GM13976 (cell line): Measurements from ENCODE around the gene VWA5A.
A peak's percentile ranks its signal among the peaks of the same experiment; 100 is the strongest.

ENCODE experiments used
- DNase-seq: peaks from one replicate; pipeline ENCODE4 v3.0.0; 2012; ENCODE audit warnings: low spot score
- CTCF ChIP-seq: IDR thresholded peaks from 2 replicates; pipeline ENCODE4 v1.5.1; 2012; ENCODE audit warnings: borderline replicate concordance, mild to moderate bottlenecking; ENCODE audit not compliant: insufficient read depth; ENCODE audit errors: extremely low read depth, missing control alignments, control extremely low read depth
- in situ Hi-C: fragments of 300-500 bp; cut with MboI; formaldehyde crosslinking; loops from one replicate; pipeline ENCODE4 v1.12.0; 2022; ENCODE audit warnings: low sequenced_read_pairs, mixed read lengths, inconsistent platforms; ENCODE audit not compliant: unreplicated experiment

VWA5A gene

GRCh38 chr11:124190298-124191139 lies 75.3 kb downstream of the VWA5A start:
- DNase-seq: no peak
- in situ Hi-C loops: loop anchor here (10.0 kb wide), 1 partner anchor 116 kb away; no protein-coding TSS in a partner anchor
- TF ChIP-seq CTCF: no peak

- TF ChIP-seq CTCF: no peak
- in situ Hi-C loops: loop anchor here (10.0 kb wide), 1 partner anchor 119 kb away; no protein-coding TSS in a partner anchor
- no peak for DNase-seq
Observed at GRCh38 chr11:124193221-124194010, 78.2 kb downstream of the VWA5A start.

GRCh38 chr11:124194293-124195188 lies 79.3 kb downstream of the VWA5A start:
- TF ChIP-seq CTCF: no peak
- no peak for DNase-seq
- in situ Hi-C loops: loop anchor here (10.0 kb wide), 1 partner anchor 120 kb away; no protein-coding TSS in a partner anchor

GRCh38 chr11:124195189-124195734 lies 80.0 kb downstream of the VWA5A start:
- in situ Hi-C loops: loop anchor here (10.0 kb wide), 1 partner anchor 120 kb away; no protein-coding TSS in a partner anchor
- peak; percentile 61 for TF ChIP-seq CTCF
- DNase-seq: peak; percentile 49
